Germinal center (tissue), 1 donor: ENCODE results near the gene GGPS1.
"Not testable (repeated sequence)": the region's sequence is repeated elsewhere in the genome, so short reads cannot be mapped to it uniquely, and the experiment has no call there.

Source experiments
- DNase-seq: peaks from one replicate; pipeline ENCODE4 v3.0.0; 2012; ENCODE audit warnings: mixed read lengths, low spot score

GGPS1 gene

DNA sequence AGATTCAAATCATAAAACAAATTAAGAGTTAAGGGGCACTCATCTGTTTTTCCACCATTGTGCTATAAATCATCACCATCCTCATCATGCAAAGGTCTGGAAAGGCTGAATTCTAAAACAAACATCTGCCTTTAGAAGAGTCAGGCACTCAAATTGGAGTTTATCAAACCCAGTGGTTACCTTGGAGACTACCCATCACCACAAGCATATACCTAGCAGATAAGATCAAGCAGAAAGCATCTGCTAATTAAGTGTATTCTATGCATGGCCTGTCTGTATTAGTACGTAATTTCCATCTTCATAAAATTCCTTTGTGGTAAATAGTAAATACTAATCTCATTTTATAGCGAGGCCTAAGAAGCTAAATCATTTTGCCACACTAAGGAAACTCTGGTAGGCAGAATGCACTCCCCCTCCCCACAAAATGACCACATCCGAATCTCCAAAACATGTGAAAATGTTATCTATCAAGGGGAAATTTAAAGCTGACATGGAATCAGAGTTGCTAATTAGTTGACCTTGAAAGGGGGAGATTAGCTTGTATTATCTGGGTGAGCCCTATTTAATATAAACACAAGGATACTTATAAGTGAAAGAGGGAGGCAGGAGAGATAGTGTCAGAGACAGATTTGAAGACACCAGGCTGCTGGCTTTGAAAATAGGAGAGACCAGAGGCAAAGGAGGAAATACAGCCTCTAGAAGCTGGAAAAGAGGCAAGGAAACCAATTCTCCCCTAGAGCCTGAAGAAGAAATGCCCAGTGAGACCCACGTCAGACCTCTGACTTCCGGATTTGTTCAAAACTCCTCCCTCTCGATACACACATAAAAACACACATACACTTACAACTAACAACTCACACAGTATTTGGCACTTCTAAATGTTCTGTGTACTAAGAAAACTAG, 23.6 kb upstream of the GGPS1 start:
- DNase-seq: no peak

- DNase-seq: no peak
Measured at GRCh38 chr1:235307158-235308124, 20.9 kb upstream of the GGPS1 start.

DNA sequence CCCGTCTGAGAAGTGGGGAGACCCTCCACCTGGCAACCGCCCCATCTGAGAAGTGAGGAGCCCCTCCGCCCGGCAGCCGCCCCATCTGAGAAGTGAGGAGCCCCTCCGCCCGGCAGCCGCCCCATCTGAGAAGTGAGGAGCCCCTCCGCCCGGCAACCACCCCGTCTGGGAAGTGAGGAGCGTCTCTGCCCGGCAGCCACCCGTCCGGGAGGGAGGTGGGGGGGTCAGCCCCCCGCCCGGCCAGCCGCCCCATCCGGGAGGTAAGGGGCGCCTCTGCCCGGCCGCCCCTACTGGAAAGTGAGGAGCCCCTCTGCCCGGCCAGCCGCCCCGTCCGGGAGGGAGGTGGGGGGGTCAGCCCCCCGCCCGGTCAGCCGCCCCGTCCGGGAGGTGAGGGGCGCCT, 19.2 kb upstream of the GGPS1 start:
- DNase-seq: not testable (repeated sequence)

- no peak for DNase-seq
Measured at GRCh38 chr1:235313262-235313661, 15.1 kb upstream of the GGPS1 start.

DNA sequence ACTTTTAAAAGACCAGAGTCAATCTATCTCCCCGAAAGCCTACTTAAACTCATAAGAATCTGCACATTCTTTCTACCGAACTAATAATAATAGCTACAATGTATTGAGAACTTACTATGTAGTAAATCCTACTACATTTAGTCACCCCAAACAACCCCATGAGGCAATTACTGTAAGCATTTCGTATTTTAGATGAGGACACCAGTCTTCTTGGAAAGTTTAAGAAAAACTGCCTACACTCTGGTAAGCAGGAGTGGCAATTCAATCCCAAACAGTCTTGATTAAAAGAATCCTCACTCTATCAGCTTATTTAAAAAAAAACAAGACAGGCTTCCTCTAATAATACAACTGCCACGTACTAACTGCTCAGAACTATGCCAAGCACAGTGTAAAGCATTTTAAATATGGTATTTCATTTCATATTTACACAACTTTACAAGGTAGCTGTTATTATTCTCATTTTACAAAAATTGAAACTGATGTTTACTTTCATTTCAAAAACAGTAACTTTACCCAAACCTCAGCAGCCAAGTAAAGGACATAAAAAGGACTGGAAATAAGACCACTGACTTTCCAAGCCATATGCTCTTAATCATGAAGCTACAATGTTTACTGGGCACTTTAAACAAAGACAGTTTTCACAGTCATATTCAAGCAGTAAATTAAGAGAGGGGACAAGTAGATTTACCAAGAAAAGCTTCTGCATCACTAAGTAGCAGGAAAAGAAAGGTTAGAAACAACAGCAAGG, 14.3 kb upstream of the GGPS1 start:
- no peak for DNase-seq

- DNase-seq: no peak
Measured at GRCh38 chr1:235315173-235315572, 13.2 kb upstream of the GGPS1 start.

- DNase-seq: no peak
Measured at GRCh38 chr1:235315735-235316134, 12.6 kb upstream of the GGPS1 start.

DNA sequence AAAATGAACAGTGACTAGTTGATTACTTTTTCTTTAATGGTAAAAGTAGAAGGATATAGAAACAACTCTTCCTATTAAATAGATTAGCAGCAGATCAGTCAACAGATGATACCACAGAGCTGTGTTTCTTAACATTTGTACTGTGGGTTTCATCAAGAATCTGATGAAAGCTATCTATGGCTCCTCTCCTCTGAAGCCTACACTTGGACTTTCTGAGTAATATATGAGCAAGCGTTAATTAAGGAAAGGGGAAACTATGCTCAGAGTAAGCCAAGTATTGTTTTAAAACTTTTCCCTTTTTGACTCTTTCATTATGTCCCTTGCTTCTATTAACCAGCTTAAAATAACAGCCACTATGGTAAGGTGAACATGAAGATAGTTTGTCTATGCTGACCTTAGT, 11.2 kb upstream of the GGPS1 start:
- DNase-seq: no peak

DNA sequence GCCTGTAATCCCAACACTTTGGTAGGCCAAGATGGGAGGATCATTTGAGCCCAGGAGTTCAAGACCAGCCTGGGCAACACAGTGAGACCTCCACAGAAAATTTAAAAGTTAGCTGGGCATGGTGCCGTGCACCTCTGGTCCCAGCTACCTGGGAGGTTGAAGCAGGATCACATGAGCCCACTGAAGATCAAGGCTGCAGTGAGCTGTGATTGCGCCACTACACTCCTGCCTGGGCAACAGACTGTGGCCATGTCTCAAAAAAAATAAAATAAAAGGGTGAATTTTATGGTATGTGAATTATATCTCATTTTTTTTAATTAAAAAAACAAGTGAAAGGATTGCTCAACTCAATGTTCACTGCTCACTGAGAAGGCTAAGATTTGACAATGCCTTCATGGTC, 9.1 kb upstream of the GGPS1 start:
- no peak for DNase-seq

- no peak for DNase-seq
Measured at GRCh38 chr1:235320521-235321179, 7.7 kb upstream of the GGPS1 start.

GRCh38 chr1:235324296-235324695, 4.1 kb upstream of the GGPS1 start:
- DNase-seq: no peak

- DNase-seq: no peak
Measured at GRCh38 chr1:235325139-235325538, 3.2 kb upstream of the GGPS1 start.

- no peak for DNase-seq
Measured at GRCh38 chr1:235325854-235326253, 2.5 kb upstream of the GGPS1 start.

DNA sequence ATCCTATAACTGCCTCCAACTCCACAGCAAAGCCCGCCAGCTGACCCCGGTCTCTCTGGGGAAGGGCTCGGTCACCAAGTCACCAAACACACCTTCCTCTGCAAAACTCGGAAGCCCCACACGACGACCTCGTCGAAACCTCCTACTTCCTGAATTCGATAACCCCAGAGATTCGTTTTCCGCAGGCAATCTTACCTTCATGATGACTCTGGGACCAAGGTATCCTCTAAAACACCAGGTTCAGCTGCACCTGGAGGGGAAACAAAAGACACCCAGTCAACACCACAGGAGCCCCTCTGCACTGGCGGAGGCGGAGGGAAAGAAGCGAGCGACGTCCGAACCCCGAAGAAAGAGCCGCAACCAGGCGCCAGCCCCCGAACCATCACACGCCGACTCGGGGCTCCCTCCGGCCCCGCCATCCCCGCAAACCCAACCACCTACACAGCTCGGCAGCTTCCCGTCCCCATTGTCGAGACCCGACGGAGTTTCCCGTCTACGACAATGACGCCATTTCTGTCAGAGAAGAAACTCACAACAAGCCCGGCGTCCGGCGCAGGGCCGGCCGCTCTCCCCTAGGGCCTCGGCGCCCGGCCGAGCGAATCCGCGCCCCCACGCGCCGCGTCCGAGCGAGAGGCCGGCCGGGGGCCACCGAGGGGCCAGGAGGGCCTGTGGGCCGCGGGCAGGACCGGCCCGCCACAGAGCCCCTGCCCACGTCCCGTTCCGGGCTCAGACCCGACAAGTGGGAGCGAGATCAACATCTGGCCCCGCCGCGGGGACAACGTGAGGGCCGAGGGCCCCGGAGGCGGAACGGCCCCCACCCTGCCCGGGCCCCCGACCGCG, 1.4 kb upstream of the GGPS1 start:
- peak; percentile 51 for DNase-seq

DNA sequence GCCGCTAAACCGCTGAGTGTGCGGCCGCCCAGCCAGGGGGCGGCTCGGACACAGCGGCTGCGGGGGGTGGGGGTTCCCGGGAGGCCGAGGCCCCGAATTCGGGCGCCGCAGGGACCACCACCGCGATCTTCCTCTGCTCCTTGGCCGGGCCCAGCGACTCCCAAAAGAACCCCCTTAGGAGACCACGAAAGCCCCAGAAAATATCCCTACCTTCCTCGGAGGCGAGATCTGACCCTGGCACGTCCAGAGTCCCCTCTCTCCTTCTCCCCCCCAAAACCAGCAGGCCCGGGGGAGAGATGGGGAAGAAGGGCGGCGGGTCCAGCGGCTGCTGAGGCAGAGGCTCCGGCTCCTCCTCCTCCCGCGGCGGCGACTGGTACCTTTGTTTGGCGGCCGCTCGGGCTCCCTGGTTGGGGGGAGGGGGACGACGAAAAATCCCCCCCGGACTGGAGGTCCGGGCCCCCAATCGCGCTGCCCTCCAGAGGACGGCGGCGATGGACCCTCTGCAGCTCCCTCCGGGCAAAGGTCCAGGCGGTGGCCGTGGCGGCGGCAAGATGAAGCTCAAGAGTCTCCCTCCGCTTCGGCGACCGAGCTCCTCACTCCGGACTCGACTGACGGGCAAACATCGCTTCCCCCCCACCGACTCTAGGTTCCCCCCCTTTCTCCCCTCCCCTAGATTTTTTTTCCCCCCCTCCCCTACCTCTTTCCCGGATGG, 655 bp upstream of the GGPS1 start, which contains the start of gene ARID4B:
ARID4B (minus strand) TSS at position 621 of the 712 bp plus-strand sequence. CDS start 1,260 bp downstream, outside the sequence.
- peak; percentile 93 for DNase-seq

- peak; percentile 24 for DNase-seq
Measured at GRCh38 chr1:235329139-235329902, 951 bp downstream of the GGPS1 start.

- DNase-seq: no peak
Measured at GRCh38 chr1:235330918-235331285, 2.5 kb downstream of the GGPS1 start.

DNA sequence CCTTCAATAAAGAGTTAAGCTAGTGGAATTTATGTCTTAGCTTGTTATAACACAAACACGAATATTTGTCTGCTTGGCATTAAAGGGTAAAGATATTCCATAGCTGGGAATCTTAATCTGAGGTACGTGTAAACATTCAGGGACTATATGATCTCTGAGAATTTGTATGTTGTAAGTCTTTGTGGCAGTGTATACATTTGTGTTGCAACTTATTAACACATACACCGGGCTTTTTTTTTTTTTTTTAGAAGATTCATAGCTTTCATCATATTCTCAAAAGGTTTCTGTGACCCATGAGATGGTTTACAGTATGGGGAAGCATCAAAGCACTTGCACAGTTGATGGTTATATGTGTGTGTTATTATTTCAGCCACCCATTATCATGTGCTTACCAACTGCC, 3.0 kb downstream of the GGPS1 start:
- no peak for DNase-seq

- no peak for DNase-seq
Measured at GRCh38 chr1:235336903-235337302, 8.5 kb downstream of the GGPS1 start.
